SKM-1 (cell line): ENCODE results near the gene FRMD4A.

Source experiments
- DNase-seq: peaks from one replicate; lab custom pipeline; 2025; ENCODE audit not compliant: unreplicated experiment; lab: John Stamatoyannopoulos, UW

The FRMD4A gene

GRCh38 chr10:14024329-14025202 is 306.2 kb downstream of the FRMD4A start:
- no peak for DNase-seq

GRCh38 chr10:14023673-14024328 is 306.9 kb downstream of the FRMD4A start:
- no peak for DNase-seq

- DNase-seq, result no peak
Measured at GRCh38 chr10:14022954-14023672, 307.6 kb downstream of the FRMD4A start.

- no peak for DNase-seq
Measured at GRCh38 chr10:14022052-14022451, 308.7 kb downstream of the FRMD4A start.

- no peak for DNase-seq
Measured at GRCh38 chr10:14020037-14020664, 310.6 kb downstream of the FRMD4A start.

GRCh38 chr10:14017467-14017866 is 313.3 kb downstream of the FRMD4A start:
- no peak for DNase-seq

- DNase-seq, result no peak
Measured at GRCh38 chr10:14016931-14017333, 313.8 kb downstream of the FRMD4A start.

GRCh38 chr10:14016011-14016536 is 314.6 kb downstream of the FRMD4A start:
- DNase-seq, result peak; percentile 18

- DNase-seq, result no peak
Measured at GRCh38 chr10:14014423-14014822, 316.3 kb downstream of the FRMD4A start.

- DNase-seq, result no peak
Measured at GRCh38 chr10:14010769-14011574, 319.8 kb downstream of the FRMD4A start.

- no peak for DNase-seq
Measured at GRCh38 chr10:14010101-14010558, 320.6 kb downstream of the FRMD4A start.

GRCh38 chr10:14009371-14010100 is 321.2 kb downstream of the FRMD4A start:
- no peak for DNase-seq

GRCh38 chr10:14008740-14009080 is 322.0 kb downstream of the FRMD4A start:
- no peak for DNase-seq

GRCh38 chr10:14004536-14004935 is 326.2 kb downstream of the FRMD4A start:
- no peak for DNase-seq

GRCh38 chr10:14003517-14004184 is 327.1 kb downstream of the FRMD4A start:
- no peak for DNase-seq

GRCh38 chr10:14001298-14002040 is 329.3 kb downstream of the FRMD4A start:
- no peak for DNase-seq

- no peak for DNase-seq
Measured at GRCh38 chr10:13998163-13998835, 332.4 kb downstream of the FRMD4A start.

- DNase-seq, result no peak
Measured at GRCh38 chr10:13997650-13998049, 333.1 kb downstream of the FRMD4A start.
